ENCODE measurements around the gene GPX6. TPM values are rescaled to one million over a fixed set of nuclear protein-coding genes. Genes with fewer than 3 reads are reported as not detected.

The GPX6 gene
- total RNA-seq, 6 experiments from 2014 or later, result not detected

- H3K36me3 ChIP-seq, result no peaks in the 10 kb centered on the region
- WGBS (ENCODE audit: insufficient coverage, low coverage, low lambda C conversion rate, missing lambda C conversion rate), result 71% methylated on average over 1 of the region's 1 CpG
- no peaks in the 10 kb centered on the region for H3K27me3 ChIP-seq
- H3K9me3 ChIP-seq, result no peaks in the 10 kb centered on the region
- DNase-seq, result no peak
- no peak for ATAC-seq
- H3K4me1 ChIP-seq, result no peaks in the 10 kb centered on the region
- no peak overlapping the region for H3K4me3 ChIP-seq
- intact Hi-C loops (cut with DNase I), result no loop called here
- no peak overlapping the region for H3K27ac ChIP-seq
- TF ChIP-seq, protein P1, sequence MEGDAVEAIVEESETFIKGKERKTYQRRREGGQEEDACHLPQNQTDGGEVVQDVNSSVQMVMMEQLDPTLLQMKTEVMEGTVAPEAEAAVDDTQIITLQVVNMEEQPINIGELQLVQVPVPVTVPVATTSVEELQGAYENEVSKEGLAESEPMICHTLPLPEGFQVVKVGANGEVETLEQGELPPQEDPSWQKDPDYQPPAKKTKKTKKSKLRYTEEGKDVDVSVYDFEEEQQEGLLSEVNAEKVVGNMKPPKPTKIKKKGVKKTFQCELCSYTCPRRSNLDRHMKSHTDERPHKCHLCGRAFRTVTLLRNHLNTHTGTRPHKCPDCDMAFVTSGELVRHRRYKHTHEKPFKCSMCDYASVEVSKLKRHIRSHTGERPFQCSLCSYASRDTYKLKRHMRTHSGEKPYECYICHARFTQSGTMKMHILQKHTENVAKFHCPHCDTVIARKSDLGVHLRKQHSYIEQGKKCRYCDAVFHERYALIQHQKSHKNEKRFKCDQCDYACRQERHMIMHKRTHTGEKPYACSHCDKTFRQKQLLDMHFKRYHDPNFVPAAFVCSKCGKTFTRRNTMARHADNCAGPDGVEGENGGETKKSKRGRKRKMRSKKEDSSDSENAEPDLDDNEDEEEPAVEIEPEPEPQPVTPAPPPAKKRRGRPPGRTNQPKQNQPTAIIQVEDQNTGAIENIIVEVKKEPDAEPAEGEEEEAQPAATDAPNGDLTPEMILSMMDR (IDR thresholded peaks at IDR 0.05), result no peak
- no peak for TF ChIP-seq POLR2A (IDR thresholded peaks at IDR 0.05)
Measured at GRCh38 chr6:28497306-28497705, 18.3 kb downstream of the GPX6 start.

GRCh38 chr6:28496099-28496779 is 19.4 kb downstream of the GPX6 start:
- H3K4me1 ChIP-seq, result no peaks in the 10 kb centered on the region
- no peak for DNase-seq
- no peak overlapping the region for H3K27ac ChIP-seq
- H3K27me3 ChIP-seq, result no peaks in the 10 kb centered on the region
- ATAC-seq, result peak in 3 of 4 donors; percentile 33 to 57 (median 34)
- 7% methylated on average over 2 of the region's 2 CpGs for WGBS (ENCODE audit: insufficient coverage, low coverage, low lambda C conversion rate, missing lambda C conversion rate)
- no peaks in the 10 kb centered on the region for H3K36me3 ChIP-seq
- TF ChIP-seq, protein P1 (IDR thresholded peaks at IDR 0.05), result peak; percentile 31 to 40 (median 39)
- TF ChIP-seq POLR2A (IDR thresholded peaks at IDR 0.05), result no peak
- intact Hi-C loops (cut with DNase I), result no loop called here
- no peaks in the 10 kb centered on the region for H3K9me3 ChIP-seq
- no peak overlapping the region for H3K4me3 ChIP-seq

GRCh38 chr6:28491984-28492317 is 23.6 kb downstream of the GPX6 start:
- no peak for DNase-seq

DNA sequence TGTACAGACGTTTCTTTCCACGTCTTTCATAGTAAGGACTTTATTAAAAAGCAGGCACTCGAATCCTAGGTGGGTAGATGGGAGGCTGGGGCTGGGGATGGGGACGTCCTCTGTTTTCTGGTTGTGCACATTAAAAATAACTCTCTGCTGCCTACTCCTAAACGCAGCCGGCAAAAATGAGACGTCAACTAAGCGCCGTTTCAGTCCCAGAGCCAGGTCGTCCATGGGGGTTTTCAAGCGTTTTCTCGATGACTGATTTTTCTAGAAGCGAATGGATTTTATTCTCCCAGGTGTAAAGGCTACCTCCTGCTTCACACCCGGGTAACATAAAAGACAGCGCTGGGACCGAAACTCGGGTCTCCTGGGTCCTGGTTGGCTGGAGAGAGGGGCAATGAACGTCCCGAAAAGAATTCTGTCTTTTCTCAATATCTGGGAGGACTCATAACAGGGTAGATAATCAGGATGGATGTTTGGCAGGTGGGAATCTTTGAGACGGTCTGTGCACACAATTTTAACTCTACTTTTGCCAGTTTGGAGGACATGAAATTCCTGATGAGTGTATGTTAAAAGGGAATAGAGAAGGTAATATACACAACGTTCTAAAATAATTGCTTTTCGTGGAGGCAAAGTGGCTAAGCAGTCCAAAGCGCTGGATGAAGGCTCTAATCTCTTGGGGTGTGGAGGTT is 25.2 kb downstream of the GPX6 start:
- 13% methylated on average over 22 of the region's 23 CpGs for WGBS (ENCODE audit: insufficient coverage, low coverage, low lambda C conversion rate, missing lambda C conversion rate)
- ATAC-seq (no peak), DNase-seq (no peak)
- intact Hi-C loops (cut with DNase I), result no loop called here
- Histone ChIP-seq H3K4me1 (no peaks in the 10 kb centered on the region), H3K4me3 (no peak overlapping the region), H3K27ac (no peak overlapping the region), H3K36me3 (no peaks in the 10 kb centered on the region), H3K27me3 (peaks cover 0 to 4% of the 10 kb centered on the region in 2 donors), H3K9me3 (no peaks in the 10 kb centered on the region)
- TF ChIP-seq, protein P1 (IDR thresholded peaks at IDR 0.05), result no peak
- no peak for TF ChIP-seq POLR2A (IDR thresholded peaks at IDR 0.05)

More at GRCh38 chr6:28491984-28492317, 23.6 kb downstream of the GPX6 start:
- ATAC-seq, result no peak
- peaks cover 0 to 4% of the 10 kb centered on the region in 2 donors for H3K27me3 ChIP-seq
- no peaks in the 10 kb centered on the region for H3K9me3 ChIP-seq
- no peaks in the 10 kb centered on the region for H3K4me1 ChIP-seq
- H3K4me3 ChIP-seq, result no peak overlapping the region
- H3K36me3 ChIP-seq, result no peaks in the 10 kb centered on the region
- H3K27ac ChIP-seq, result no peak overlapping the region
- intact Hi-C loops (cut with DNase I), result no loop called here
- TF ChIP-seq POLR2A (IDR thresholded peaks at IDR 0.05), result no peak
- TF ChIP-seq, protein P1 (IDR thresholded peaks at IDR 0.05), result no peak
- 47% methylated on average over 3 of the region's 3 CpGs for WGBS (ENCODE audit: insufficient coverage, low coverage, low lambda C conversion rate, missing lambda C conversion rate)

Data from right lobe of liver (tissue), 6 donors.